Activated CD4-positive, alpha-beta T cell treated with anti-CD3 and anti-CD28 coated beads for 36 hours (primary cell): ENCODE results near the gene MITF. TPM values are rescaled to one million over a fixed set of nuclear protein-coding genes. Genes with fewer than 3 reads are reported as not detected.

Experiments
- ATAC-seq: fragments of 200-7000 bp; cut with Tn5 transposase; one replicate; pipeline ENCODE4 v1.10.0; 2021; ENCODE audit warnings: mild to moderate bottlenecking, moderate library complexity
- CTCF ChIA-PET: fragments of 350-600 bp; sonication (Branson Sonifier 250); formaldehyde crosslinking; loops from one replicate; lab custom pipeline; 2021; ENCODE audit warnings: antibody characterized with exemption; lab: Charles Lee
- POLR2A ChIA-PET: fragments of 350-600 bp; sonication (Branson Sonifier 250); formaldehyde crosslinking; loops from one replicate; lab custom pipeline; 2021; ENCODE audit warnings: antibody characterized with exemption, inconsistent platforms; lab: Charles Lee
- DNase-seq: peaks from one replicate; pipeline ENCODE4 v3.0.0-alpha.2; 2020
- H3K27ac Mint-ChIP-seq: one replicate; pipeline ENCODE4 v1.8.0; 2021; ENCODE audit warnings: mixed read lengths
- H3K27me3 Mint-ChIP-seq: one replicate; pipeline ENCODE4 v1.8.0; 2021; ENCODE audit warnings: mixed read lengths
- H3K36me3 Mint-ChIP-seq: one replicate; pipeline ENCODE4 v1.8.0; 2021; ENCODE audit warnings: low read depth, mixed read lengths
- H3K4me1 Mint-ChIP-seq: one replicate; pipeline ENCODE4 v1.8.0; 2021; ENCODE audit warnings: mixed read lengths
- H3K4me3 Mint-ChIP-seq: one replicate; pipeline ENCODE4 v1.8.0; 2021; ENCODE audit warnings: mild to moderate bottlenecking, moderate library complexity, mixed read lengths
- H3K9me3 Mint-ChIP-seq: one replicate; pipeline ENCODE4 v1.8.0; 2021; ENCODE audit warnings: low read depth, mixed read lengths
- intact Hi-C, 2 experiments: fragments of 100-400 bp; cut with DNase I in 1 of 2; cut with micrococcal nuclease in 1 of 2; formaldehyde crosslinking; loops; one replicate each; pipeline versions ENCODE4 v1.14.2 to v1.15.1; 2022 to 2024; cut with DNase I, micrococcal nuclease
- total RNA-seq, 2 experiments: library from RNA; stranded (reverse); gene quantifications; one replicate each; pipeline ENCODE4 v1.2.3, GENCODE V29; 2021

Gene MITF
- total RNA-seq, 2 experiments from 2014 or later: 0.63 TPM; not detected in 1

GRCh38 chr3:69867941-69868505 is 128.8 kb downstream of the MITF start:
- Mint-ChIP-seq H3K36me3 (no peaks in the 10 kb centered on the region), H3K27me3 (peaks cover 3% of the 10 kb centered on the region), H3K4me3 (no peak overlapping the region), H3K9me3 (no peaks in the 10 kb centered on the region), H3K27ac (no peak overlapping the region), H3K4me1 (no peaks in the 10 kb centered on the region)
- no peak for DNase-seq
- no peak for ATAC-seq
- intact Hi-C loops: no loop called here
- POLR2A ChIA-PET: interaction anchor here (0.6 kb wide), 1 partner anchor 588 kb away, joined by 3 read pairs; no protein-coding TSS in a partner anchor
- CTCF ChIA-PET: interaction anchor here (1.1 kb wide), 1 partner anchor 10 kb away, joined by 3 read pairs; no protein-coding TSS in a partner anchor

- Mint-ChIP-seq H3K9me3 (no peaks in the 10 kb centered on the region), H3K4me3 (no peak overlapping the region), H3K27me3 (peaks cover 3% of the 10 kb centered on the region), H3K36me3 (no peaks in the 10 kb centered on the region), H3K27ac (no peak overlapping the region), H3K4me1 (no peaks in the 10 kb centered on the region)
- intact Hi-C loops: no loop called here
- ChIA-PET POLR2A (no interaction called here), CTCF (no interaction called here)
- ATAC-seq (no peak), DNase-seq (no peak)
These were observed 129.7 kb downstream of the MITF start for GRCh38 chr3:69868841-69869420.

- H3K36me3 Mint-ChIP-seq: no peaks in the 10 kb centered on the region
- no peak for ATAC-seq
- intact Hi-C loops: no loop called here
These were observed 130.4 kb downstream of the MITF start for GRCh38 chr3:69869643-69870042.

GRCh38 chr3:69871251-69871650 is 132.0 kb downstream of the MITF start:
- H3K9me3 Mint-ChIP-seq: no peaks in the 10 kb centered on the region
- no peak overlapping the region for H3K27ac Mint-ChIP-seq
- intact Hi-C loops: no loop called here
- DNase-seq: no peak
- H3K27me3 Mint-ChIP-seq: peaks cover 2% of the 10 kb centered on the region
- no peak for ATAC-seq
- ChIA-PET CTCF (no interaction called here), POLR2A (no interaction called here)
- no peaks in the 10 kb centered on the region for H3K4me1 Mint-ChIP-seq
- no peaks in the 10 kb centered on the region for H3K36me3 Mint-ChIP-seq
- no peak overlapping the region for H3K4me3 Mint-ChIP-seq

More at GRCh38 chr3:69869643-69870042, 130.4 kb downstream of the MITF start:
- CTCF ChIA-PET: no interaction called here
- Mint-ChIP-seq H3K27me3 (peaks cover 1% of the 10 kb centered on the region), H3K4me1 (no peaks in the 10 kb centered on the region), H3K9me3 (no peaks in the 10 kb centered on the region), H3K4me3 (no peak overlapping the region), H3K27ac (no peak overlapping the region)
- DNase-seq: no peak
- POLR2A ChIA-PET: no interaction called here

- ChIA-PET CTCF (no interaction called here), POLR2A (no interaction called here)
- H3K9me3 Mint-ChIP-seq: no peaks in the 10 kb centered on the region
- no peaks in the 10 kb centered on the region for H3K4me1 Mint-ChIP-seq
- H3K36me3 Mint-ChIP-seq: no peaks in the 10 kb centered on the region
- intact Hi-C loops: no loop called here
- no peak overlapping the region for H3K27ac Mint-ChIP-seq
- H3K4me3 Mint-ChIP-seq: no peak overlapping the region
- H3K27me3 Mint-ChIP-seq: peaks cover 2% of the 10 kb centered on the region
- ATAC-seq (no peak), DNase-seq (no peak)
These were observed 132.6 kb downstream of the MITF start for GRCh38 chr3:69871868-69872267.

GRCh38 chr3:69872783-69873378 is 133.6 kb downstream of the MITF start:
- no peaks in the 10 kb centered on the region for H3K4me1 Mint-ChIP-seq
- intact Hi-C loops: no loop called here

GRCh38 chr3:69876073-69876472 is 136.8 kb downstream of the MITF start:
- Mint-ChIP-seq H3K27me3 (peaks cover 2% of the 10 kb centered on the region), H3K27ac (no peak overlapping the region), H3K36me3 (no peaks in the 10 kb centered on the region), H3K9me3 (no peaks in the 10 kb centered on the region), H3K4me3 (no peak overlapping the region), H3K4me1 (no peaks in the 10 kb centered on the region)
- ChIA-PET CTCF (interaction anchor here (1.0 to 1.1 kb wide), 2 partner anchors 12 to 27 kb away, joined by 3 read pairs; no protein-coding TSS in a partner anchor), POLR2A (no interaction called here)
- ATAC-seq (no peak), DNase-seq (no peak)
- intact Hi-C loops: no loop called here

More at GRCh38 chr3:69872783-69873378, 133.6 kb downstream of the MITF start:
- no peak overlapping the region for H3K4me3 Mint-ChIP-seq
- POLR2A ChIA-PET: no interaction called here
- no peaks in the 10 kb centered on the region for H3K36me3 Mint-ChIP-seq
- no peaks in the 10 kb centered on the region for H3K9me3 Mint-ChIP-seq
- peaks cover 2% of the 10 kb centered on the region for H3K27me3 Mint-ChIP-seq
- DNase-seq (no peak), ATAC-seq (no peak)
- CTCF ChIA-PET: no interaction called here
- no peak overlapping the region for H3K27ac Mint-ChIP-seq

- intact Hi-C loops: no loop called here
- no peaks in the 10 kb centered on the region for H3K36me3 Mint-ChIP-seq
- POLR2A ChIA-PET: interaction anchor here (0.6 kb wide), 1 partner anchor 16 kb away, joined by 3 read pairs; no protein-coding TSS in a partner anchor
- H3K27ac Mint-ChIP-seq: no peak overlapping the region
- H3K27me3 Mint-ChIP-seq: peaks cover 6% of the 10 kb centered on the region
- no peaks in the 10 kb centered on the region for H3K9me3 Mint-ChIP-seq
- no peaks in the 10 kb centered on the region for H3K4me1 Mint-ChIP-seq
- H3K4me3 Mint-ChIP-seq: no peak overlapping the region
- CTCF ChIA-PET: interaction anchor here (1.3 kb wide), 1 partner anchor 11 kb away, joined by 3 read pairs; no protein-coding TSS in a partner anchor
- DNase-seq (no peak), ATAC-seq (no peak)
These were observed 139.0 kb downstream of the MITF start for GRCh38 chr3:69878254-69878653.

GRCh38 chr3:69879051-69879450 is 139.8 kb downstream of the MITF start:
- POLR2A ChIA-PET: no interaction called here
- intact Hi-C loops: no loop called here
- H3K27me3 Mint-ChIP-seq: peaks cover 6% of the 10 kb centered on the region
- H3K4me3 Mint-ChIP-seq: no peak overlapping the region
- DNase-seq (no peak), ATAC-seq (no peak)
- no peaks in the 10 kb centered on the region for H3K4me1 Mint-ChIP-seq
- CTCF ChIA-PET: no interaction called here
- H3K9me3 Mint-ChIP-seq: no peaks in the 10 kb centered on the region
- H3K27ac Mint-ChIP-seq: no peak overlapping the region
- H3K36me3 Mint-ChIP-seq: no peaks in the 10 kb centered on the region

GRCh38 chr3:69880069-69880640 is 140.9 kb downstream of the MITF start:
- ChIA-PET CTCF (interaction anchor here (0.7 kb wide), 1 partner anchor 65 kb away, joined by 3 read pairs; no protein-coding TSS in a partner anchor), POLR2A (no interaction called here)
- H3K9me3 Mint-ChIP-seq: no peaks in the 10 kb centered on the region
- no peak overlapping the region for H3K27ac Mint-ChIP-seq
- H3K4me3 Mint-ChIP-seq: no peak overlapping the region
- ATAC-seq (no peak), DNase-seq (no peak)
- no peaks in the 10 kb centered on the region for H3K36me3 Mint-ChIP-seq
- H3K4me1 Mint-ChIP-seq: no peaks in the 10 kb centered on the region
- H3K27me3 Mint-ChIP-seq: peaks cover 6% of the 10 kb centered on the region
- intact Hi-C loops: no loop called here

- no peaks in the 10 kb centered on the region for H3K9me3 Mint-ChIP-seq
- ChIA-PET CTCF (interaction anchor here (0.7 kb wide), 1 partner anchor 65 kb away, joined by 3 read pairs; no protein-coding TSS in a partner anchor), POLR2A (no interaction called here)
- no peaks in the 10 kb centered on the region for H3K4me1 Mint-ChIP-seq
- intact Hi-C loops: no loop called here
- DNase-seq: no peak
- ATAC-seq: no peak
- no peaks in the 10 kb centered on the region for H3K36me3 Mint-ChIP-seq
- H3K4me3 Mint-ChIP-seq: no peak overlapping the region
- H3K27ac Mint-ChIP-seq: no peak overlapping the region
- peaks cover 7% of the 10 kb centered on the region for H3K27me3 Mint-ChIP-seq
These were observed 141.8 kb downstream of the MITF start for GRCh38 chr3:69881051-69881450.
